Activated T-cell treated with anti-CD3 and anti-CD28 coated beads, Interleukin-2, amount 50 U/mL, for 48 hours (primary cell): ENCODE results near the gene B4GALNT3.

Source experiments
- DNase-seq, 2 experiments: peaks; one replicate each; pipeline ENCODE4 v3.0.0-alpha.2; 2020

B4GALNT3 gene

DNA sequence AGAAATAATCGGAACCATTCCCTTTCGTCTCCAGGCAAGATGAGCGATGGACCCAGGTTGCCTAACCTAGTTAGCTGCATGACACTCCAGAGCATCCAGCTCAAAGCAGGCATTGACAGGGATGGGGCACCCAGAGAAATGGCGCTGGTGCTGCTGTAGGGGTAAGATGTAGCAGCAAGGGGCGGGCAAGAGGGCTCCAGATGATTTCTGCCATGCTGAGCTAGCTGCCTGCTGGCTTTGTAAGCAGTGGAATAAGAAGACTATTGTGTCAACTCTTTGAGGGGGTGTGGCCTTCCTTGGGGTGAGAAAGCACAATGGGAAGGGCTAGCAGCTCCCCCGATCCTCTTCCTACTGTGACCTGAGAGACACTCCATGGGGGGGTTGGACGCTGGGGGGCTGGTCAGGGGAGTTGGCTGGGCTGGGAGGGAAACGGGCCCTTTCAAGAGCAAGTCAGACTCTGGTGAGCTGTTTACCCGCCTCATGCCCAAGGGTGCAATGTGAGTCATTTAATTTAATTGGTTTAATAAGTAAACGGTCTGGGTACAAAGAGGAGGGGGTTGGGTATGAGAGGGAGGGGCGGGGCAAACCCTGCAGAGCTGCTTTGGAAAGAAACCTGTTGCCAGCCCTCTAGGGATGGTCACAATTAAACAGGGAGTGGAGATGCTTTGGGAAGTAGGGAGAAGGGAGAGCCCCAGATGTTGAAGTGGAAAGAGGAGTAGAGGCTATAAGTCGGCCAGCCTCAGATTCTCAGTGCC, 50.5 kb downstream of the B4GALNT3 start:
- DNase-seq: no peak

DNA sequence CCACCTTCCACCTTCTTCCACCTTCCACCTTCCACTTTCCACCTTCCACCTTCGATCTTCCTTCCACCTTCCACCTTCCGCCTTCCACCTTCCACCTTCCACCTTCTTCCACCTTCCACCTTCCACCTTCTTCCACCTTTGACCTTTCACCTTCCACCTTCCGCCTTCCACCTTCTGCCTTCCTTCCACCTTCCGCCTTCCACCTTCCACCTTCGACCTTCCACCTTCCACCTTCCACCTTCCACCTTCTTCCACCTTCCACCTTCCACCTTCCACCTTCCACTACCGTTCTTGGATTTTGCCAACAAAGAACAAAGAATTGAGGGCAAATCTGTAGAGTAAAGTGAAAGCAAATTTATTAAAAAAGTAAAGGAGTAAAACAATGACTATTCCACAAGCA, 53.2 kb downstream of the B4GALNT3 start:
- no peak for DNase-seq

DNA sequence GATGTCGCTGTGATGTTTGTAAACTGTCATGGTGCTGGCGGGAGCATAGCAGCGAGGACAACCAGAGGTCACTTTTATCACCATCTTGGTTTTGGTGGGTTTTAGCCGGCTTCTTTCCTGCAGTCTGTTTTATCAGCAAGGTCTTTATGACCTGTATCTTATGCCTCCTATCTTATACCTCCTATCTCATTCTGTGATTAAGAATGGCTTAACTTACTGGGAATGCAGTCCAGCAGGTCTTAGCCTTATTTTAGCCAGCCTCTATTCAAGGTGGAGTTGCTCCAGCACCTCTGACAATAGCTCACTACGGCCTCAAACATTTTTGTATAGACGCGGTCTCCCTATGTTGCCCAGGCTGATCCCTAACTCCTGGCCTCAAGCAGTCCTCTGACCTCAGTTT, 53.7 kb downstream of the B4GALNT3 start:
- no peak for DNase-seq

DNA sequence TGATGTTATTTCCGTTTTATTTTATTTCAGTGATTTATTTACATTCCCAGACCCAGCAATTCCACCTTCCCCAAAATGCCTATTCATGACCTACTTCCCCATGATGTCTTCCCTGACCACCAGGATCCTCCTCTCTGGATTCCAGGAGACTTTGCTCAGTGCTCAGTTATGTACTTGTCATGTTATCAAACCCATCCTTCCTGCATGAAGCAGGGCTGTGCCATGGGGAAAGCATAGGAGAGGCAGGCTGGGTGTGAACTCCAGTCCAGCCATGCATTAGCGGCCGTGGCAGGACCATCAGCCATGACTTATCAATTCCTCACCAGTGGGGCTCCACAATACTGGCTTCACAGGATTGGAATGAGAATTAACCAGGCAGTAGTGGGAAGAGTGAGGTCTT, 57.8 kb downstream of the B4GALNT3 start:
- no peak for DNase-seq

DNA sequence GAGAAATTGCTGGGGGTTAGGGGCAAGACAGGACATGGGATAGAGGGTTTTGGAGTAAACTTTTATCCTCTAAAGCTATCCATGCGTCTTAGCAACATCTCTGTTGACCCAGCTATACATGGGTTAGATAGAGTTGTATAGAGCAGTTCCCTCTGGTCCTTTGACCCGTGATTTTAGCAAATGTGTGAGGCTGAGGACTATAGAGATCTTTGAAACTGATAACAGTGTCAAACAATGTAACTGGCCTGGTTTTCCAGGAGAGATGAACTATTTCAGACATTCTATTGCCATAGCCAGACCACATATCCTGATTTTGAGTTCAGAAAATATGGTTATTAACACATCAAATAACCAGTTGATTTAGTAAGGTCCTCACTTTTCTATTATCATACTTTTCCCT, 60.4 kb downstream of the B4GALNT3 start:
- DNase-seq: no peak

DNA sequence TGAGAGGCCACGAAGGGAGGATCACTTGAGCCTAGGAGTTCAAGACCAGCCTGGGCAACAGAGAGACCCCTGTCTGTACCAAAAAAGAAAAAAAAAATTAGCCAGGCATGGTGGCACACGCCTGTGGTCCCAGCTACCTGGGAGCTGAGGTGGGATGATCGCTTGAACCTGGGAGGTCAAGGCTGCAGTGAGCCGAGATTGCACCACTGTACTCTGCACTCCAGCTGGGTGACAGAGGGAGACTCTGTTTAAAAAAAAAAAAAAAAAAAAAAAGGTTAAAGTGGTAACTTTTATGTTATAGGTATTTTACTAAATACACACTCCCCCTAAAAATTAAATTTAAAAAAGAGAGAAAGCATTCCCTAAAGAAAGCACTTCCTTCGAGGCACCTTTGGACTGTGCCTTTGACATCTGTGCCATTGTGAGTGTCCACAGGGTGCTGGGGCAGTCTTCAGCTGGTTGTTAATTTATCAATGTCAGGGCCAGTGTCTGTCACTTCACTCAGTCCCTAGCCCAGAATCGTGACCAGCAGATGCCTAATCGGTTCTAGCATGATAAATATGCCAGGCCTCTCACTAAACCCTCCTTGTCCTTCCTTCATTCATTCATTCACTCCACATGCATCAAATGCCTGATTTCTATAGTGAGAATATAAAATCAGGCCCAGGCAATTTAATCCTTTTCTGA, 63.1 kb downstream of the B4GALNT3 start:
- DNase-seq: no peak

DNA sequence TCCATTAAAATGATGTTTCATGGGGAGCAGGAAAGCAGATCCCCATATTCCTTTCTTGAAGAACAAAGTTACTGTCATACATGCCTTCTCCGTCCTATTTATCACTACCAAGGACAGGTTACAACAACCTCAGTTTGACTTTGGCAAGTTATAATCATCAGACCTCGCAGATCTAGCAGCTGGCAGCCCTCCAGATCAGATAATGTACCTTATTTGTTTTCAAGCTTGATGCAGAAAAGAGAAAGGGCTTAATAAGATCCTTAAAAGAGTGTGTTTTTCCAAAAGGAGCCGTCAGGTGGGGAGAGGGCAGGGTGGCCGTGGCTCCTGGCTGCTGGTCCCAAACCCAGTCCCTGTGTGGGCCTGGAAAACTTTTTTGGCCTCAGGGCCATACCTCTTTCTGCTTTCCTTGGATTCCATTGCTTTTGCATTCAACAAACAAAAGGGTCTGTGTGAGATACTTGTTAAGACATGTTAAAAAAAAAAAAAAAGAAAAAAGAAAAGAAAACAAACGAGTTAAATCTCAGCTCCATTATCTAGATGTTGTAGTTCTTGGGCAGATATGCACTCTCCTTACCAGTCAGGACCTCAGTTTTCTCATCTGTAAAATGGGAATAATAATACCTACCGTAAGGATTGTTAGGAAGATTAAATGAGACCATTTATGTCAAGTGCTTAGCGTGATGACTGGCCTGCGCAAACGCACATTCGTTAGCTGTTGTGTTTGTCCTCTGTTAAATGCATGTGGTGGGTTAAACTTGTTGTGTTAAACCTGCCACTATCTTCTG, 64.6 kb downstream of the B4GALNT3 start:
- DNase-seq: no peak

DNA sequence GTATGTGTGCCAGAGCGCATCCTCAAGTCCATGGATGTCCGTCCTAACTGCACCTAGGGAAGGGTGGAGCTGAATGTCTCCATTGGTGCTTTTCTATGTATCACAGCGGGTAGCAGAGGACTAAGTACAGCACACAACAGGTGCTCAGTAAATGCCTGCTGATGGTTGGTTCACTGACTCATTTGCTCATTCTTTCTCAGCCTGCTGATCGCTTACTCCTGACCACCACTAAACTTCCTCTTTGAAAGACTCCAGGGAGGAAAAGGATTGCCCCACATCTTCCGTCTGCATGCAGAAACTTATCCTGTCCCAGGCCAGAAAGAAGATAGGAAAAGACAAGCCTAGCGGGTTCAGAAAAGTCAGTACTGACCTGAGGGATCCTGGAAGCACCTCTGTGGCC, 66.3 kb downstream of the B4GALNT3 start:
- DNase-seq: no peak

DNA sequence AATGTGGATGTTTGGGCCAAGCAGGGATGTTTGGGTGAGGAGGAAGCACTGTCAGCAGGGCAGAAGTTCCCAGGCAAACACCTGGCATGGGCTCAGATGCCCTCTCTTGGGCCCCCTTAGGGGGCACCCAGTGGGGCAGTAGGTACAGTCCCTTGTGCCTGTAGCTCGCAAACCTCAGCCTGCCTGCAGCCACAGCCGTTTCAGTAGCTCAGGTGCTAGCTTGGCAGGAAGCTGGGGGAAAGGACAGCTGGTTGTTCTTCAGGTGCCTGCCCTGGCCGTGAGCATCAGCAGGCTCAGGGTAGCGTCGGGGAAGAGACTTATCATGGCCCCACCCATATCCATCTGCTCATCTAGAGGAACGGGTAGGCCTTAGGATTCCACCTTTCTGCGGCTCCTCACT, 67.5 kb downstream of the B4GALNT3 start:
- DNase-seq: no peak

DNA sequence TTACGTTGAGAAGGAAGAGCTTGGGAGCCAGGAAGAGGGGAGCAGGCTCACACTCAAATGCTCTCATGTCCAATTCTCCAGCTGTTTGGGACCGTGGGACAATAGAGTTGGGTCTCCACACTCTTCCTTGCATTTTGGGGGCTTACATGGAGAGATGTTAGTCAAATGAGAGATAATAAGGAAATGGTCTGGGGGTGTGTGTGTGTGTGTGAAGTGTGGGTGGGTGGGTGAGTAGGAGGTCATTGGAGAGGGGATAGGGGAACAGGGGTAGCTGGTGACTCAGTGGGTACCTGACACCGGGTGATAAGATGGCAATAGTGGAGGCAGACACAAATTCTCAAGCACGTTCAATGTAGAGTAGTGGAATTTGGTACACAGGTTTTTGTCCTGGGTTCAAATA, 68.0 kb downstream of the B4GALNT3 start:
- no peak for DNase-seq

DNA sequence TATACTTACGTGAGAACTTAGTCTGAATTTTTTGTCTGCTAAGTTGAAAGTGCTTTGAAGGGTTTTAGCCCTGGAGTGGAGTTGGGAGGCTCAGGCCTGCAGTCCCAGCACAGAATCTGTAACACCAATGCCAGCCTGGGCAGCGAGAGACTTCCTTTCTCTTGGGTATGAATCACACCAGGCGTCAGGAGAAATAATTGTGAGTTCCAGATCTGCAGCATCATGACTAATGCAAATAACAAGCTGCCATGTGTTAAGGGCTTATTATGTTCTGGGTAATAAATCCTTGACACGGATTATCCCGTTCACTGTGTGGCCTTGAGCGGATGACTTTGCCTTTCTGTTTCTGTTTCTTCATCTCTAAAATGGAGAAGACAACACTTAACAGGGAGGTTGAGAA, 70.6 kb downstream of the B4GALNT3 start:
- no peak for DNase-seq

DNA sequence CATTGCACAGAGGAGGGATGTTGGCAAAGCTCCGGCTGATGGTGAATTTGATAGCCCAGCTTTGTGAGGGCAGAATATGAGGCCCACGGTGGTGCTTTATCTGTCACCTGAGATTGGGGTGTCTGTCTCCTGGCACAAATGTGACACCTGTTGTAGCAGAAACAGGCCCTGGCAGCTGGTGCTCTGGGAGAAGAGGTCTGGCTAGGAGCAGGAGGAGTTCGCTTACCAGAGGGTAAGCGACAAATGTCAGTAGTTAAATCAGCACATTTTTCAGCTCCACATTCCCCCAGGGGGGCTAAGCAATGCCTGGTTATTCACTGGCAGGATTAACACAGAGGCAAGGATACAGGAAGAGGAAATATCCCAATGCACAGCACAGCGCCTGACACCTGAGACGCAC, 71.1 kb downstream of the B4GALNT3 start:
- DNase-seq: no peak

DNA sequence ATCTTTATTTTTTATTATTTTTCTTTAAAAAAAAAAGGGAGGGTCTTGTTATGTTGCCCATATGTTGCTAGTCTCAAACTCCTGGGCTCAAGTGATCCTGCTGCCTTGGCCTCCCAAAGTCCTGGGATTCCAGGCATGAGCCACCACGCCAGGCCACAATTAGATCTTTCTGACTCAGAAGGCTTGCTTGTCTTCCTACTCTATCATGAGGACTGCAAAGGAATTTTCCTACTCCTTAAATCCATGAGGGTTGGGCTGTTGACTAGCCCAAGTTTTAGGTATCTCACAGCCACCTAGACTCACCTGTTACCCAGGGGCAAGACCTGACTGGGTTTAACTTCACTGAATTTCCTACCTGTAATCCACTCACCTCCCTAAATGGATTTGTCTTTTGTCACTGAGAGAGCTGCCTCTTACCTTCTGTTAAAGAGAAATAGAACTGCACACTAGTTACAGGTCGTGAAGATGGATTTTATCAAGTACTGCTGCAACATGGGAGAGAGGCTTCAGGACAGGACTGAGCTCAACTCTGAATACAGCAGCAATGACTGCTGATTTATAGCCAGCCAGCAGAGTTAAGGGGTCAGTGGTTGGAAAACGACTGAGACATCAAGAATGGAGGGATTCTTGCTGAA, 72.3 kb downstream of the B4GALNT3 start:
- no peak for DNase-seq

DNA sequence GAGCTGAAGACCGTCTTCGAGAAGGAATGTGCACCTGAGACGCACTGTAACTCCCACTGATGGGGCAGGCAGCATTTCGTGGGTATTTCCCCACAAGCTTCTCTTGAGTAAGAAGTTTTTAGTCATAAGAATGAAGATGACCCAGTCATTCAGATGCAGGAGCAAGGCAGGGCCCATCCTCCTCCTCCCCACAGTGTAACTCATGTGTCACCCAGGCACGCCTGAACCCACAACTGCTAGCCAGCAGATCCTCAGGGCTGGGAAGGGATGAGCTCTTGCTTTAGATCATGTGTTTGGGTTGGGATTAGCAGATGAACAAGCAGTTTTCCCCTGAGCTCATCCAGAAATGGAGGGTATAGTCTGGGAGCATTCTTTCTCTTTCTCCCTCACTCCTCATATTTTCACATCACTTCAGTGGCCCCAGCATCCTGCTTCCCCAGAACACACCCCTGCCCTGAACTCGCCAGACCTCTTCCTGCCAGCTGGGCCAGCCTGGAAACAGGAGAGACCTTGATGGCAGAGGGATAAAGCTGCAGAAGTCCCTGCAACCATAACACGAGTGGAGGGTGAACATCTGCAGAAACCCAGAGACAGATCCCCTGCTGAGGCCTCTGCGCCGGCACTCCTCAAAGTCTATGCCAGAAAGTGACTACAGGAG, 73.3 kb downstream of the B4GALNT3 start:
- no peak for DNase-seq

DNA sequence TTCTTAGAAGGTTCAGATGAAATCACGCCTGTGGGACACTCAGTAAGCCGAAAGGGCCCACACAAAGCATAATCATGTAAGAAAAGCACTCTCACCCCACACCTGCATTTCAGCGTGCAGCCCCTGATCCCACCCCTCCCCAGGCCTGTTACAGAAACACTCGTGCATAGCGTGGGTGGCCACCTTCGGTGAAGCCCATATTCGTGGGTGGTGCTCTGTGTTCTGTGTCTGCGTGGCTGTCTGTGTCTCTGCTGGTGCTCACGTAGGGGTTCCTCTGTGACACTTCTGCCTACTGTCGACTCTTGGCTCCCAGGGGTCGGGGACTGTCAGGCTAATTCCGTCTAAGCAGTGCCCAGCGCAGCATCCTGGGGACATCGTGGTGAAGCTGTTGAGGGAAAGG, 74.0 kb downstream of the B4GALNT3 start:
- DNase-seq: no peak

DNA sequence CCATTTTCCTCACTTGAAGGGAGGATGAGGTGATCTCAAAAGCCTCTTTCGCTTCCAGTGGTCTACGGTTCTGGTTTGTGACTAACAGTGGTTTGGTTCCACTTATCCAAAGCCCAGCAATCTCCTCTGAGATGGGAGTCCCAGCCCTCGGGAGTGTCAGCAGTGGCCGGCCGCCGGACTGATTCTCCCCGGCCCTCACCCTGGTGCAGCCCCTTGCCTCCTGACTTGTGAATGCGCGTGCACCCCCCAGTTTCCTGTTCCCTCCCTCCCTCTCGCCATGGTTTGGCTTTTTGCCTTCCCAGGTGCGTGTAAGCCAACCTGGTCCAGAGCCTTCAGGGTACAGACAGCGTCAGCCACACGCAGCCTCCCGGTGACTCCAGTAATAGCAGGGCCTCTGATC, 74.5 kb downstream of the B4GALNT3 start:
- DNase-seq: no peak

DNA sequence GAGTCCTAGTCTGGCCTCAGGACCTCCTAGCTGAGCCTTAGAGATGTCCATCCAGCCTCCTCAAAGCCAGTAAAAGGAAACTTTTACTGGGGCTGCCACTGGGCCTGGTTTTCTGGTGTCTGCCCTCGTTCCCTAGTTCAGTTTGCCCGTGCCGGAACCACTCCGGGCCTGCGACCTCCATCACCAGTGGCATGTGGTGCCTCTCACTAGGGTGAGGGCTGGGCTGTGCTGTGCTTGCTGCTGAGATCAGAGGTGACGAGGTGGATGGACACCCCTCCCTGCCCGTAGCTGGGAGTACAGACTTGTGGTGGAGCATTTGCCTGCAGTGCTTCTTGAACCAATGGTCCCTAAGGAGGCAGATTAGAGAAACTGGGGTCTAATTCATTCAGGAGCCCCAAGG, 75.7 kb downstream of the B4GALNT3 start:
- no peak for DNase-seq

DNA sequence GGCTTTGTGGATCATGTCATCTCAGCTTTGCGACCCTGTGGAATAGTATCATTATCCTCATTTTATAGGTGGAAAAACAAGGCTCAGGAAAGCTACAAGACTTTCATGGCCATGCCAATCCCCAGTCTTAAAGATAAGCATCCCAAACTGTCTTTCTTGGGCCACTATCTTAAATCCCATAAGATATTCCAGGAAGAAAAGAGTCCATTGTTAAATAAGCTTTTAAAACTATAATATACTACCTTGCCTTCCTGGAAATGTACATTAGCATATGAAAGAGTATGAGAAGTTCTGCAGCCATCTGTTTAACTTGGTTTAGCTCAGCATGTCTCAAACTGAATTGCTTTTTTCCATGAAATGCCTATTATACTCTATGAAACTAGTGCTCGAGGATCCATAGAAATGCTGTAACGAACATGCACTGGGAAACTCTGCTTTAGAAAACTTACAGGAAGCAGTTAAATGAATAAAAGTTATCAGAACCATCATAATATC, 77.1 kb downstream of the B4GALNT3 start:
- no peak for DNase-seq

DNA sequence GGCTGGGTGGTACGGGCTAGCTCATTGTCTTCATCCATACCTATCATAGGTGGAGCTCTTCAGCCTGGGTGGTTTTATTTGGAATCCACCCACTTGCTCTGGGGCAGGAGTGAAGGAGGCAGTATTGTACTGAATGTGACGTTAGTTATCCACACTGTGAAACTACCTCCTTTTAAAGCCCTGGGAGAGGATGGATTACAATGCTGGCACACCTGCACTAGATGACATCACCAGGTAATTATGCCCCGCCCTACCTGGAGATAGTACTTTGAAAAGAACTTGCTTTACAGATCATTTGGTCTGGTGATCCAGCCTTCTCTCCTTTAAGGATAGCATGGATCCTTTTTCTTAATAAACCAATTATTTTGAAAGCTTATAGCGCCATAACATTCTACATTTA, 78.0 kb downstream of the B4GALNT3 start:
- DNase-seq: no peak

DNA sequence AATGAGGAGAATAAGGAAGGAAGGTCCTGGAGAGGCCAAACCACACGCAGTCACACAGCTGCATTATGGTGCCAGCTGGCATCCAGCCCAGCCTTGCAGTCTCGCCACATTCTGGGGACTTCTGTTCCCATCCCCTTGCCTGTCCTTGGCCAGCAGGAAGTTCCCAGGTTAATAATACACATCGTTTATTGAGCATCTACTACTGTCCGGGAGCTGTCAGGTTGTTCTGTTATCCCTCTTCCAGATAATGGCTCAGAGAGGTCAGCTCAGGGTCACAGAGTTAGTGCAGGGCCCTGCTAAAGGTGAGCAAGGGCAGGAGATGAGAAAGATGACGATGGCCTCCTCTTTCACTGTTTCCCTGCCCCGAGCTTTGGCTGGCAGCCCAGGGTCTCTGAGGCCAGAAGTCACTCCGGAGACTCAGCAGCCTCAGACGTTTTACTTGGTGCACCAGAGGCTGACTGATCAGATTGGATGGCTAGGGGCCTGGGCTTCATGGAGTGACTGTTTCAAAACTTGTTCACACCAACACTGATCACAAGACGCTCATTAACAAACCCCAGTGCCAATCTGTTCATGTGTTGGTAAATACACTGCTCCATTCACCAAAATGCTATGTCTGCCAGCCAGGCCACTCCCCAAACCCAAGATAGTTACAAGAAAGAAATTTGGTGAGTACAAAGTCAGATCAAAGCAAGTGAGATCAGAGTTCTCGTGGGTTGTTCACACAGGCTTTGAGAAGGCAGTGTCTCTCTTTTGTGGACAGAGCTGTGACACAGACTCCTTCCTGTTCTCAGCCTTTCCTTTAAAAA, 79.2 kb downstream of the B4GALNT3 start:
- no peak for DNase-seq

DNA sequence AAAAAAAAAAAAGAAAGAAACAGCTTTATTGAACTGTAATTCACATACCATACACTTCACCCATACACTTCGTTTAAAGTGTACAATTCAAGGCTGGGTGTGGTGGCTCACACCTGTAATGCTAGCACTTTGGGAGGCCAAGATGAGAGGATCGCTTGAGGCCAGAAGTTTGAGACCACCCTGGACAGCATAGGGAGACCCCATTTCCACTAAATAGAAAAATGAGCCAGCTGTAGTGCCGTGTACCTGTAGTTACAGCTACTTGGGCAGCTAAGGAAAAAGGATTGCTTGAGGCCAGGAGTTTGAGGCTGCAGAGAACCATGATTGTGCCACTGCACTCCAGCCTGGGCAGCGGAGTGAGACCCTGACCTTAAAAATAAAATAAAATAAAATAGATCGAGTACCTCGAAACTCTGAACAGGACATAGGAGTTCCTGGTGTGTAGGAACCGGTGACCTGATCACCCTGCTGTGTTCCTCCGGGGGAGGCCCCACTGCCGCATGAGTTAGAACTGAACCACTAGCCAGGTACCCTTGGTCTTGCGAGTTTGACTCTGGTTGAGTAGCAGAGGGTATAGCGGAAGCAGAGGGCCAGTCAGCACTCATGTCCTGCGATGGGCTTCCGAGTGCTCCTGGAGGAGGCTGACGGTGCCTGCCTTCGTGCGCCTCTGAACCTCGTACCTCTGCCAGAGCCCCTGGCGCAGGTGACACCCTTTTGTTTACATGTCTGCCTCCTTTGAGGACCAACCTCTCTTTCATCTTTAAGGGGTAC, 80.0 kb downstream of the B4GALNT3 start:
- no peak for DNase-seq
